Thyroid gland (tissue), 4 donors: ENCODE measurements around the gene UGT3A1.

Experiments used
- CTCF ChIP-seq, 6 experiments: fragments of 200-600 bp in 3 of 6; fragments of 450-650 bp in 3 of 6; sonication (generic) in 3 of 6; IDR thresholded peaks; one replicate each; pipeline ENCODE4 v1.5.1; 2016 to 2019; ENCODE audit warnings: antibody characterized with exemption in 6 of 6, mild to moderate bottlenecking in 2 of 6, inconsistent platforms in 1 of 6, moderate library complexity in 1 of 6
- POLR2A ChIP-seq, 2 donors: fragments of 450-650 bp; IDR thresholded peaks; one replicate each; pipeline ENCODE4 v1.6.1; 2017; ENCODE audit warnings: antibody characterized with exemption in 2 of 2, mild to moderate bottlenecking in 2 of 2, moderate library complexity in 1 of 2

GRCh38 chr5:36028816-36029465, 37.8 kb upstream of the UGT3A1 start:
- no peak for TF ChIP-seq CTCF (IDR thresholded peaks at IDR 0.05)
- no peak for TF ChIP-seq POLR2A (IDR thresholded peaks at IDR 0.05)
